IgD-negative memory B cell (primary cell): ENCODE data around the gene SCLT1. TPM values are rescaled to one million over a fixed set of nuclear protein-coding genes. Genes with fewer than 3 reads are reported as not detected.

ENCODE experiments used
- H3K27ac Mint-ChIP-seq, 3 donors: one replicate each; pipeline ENCODE4 v1.8.0; 2020 to 2022; ENCODE audit warnings: mild to moderate bottlenecking in 3 of 3, mixed read lengths in 3 of 3, moderate library complexity in 1 of 3
- H3K27me3 Mint-ChIP-seq: one replicate; pipeline ENCODE4 v1.8.0; 2021; ENCODE audit warnings: mixed read lengths
- H3K36me3 Mint-ChIP-seq: one replicate; pipeline ENCODE4 v1.8.0; 2020; ENCODE audit warnings: mild to moderate bottlenecking, mixed read lengths
- H3K4me1 Mint-ChIP-seq, 3 donors: one replicate each; pipeline ENCODE4 v1.8.0; 2020 to 2022; ENCODE audit warnings: mixed read lengths in 3 of 3, mild to moderate bottlenecking in 1 of 3
- H3K4me3 Mint-ChIP-seq, 4 donors: one replicate each; pipeline ENCODE4 v1.8.0; 2020 to 2022; ENCODE audit warnings: mild to moderate bottlenecking in 4 of 4, mixed read lengths in 4 of 4, moderate library complexity in 3 of 4
- H3K9me3 Mint-ChIP-seq, 3 donors: one replicate each; pipeline ENCODE4 v1.8.0; 2020 to 2021; ENCODE audit warnings: mixed read lengths in 3 of 3, mild to moderate bottlenecking in 1 of 3
- polyA plus RNA-seq: library from polyadenylated mRNA; unstranded; fragments of 300-500 nt; fragmentation: Illumina TruSeq; gene quantifications from one replicate; pipeline ENCODE4 v1.2.3, GENCODE V29; 2021

SCLT1 gene
- polyA plus RNA-seq, 1 donor from 2014 or later = 9.1 TPM

- H3K4me1 Mint-ChIP-seq = no peaks in the 10 kb centered on the region
- H3K9me3 Mint-ChIP-seq = no peaks in the 10 kb centered on the region
- H3K27me3 Mint-ChIP-seq = no peaks in the 10 kb centered on the region
- H3K4me3 Mint-ChIP-seq = no peak overlapping the region
- H3K36me3 Mint-ChIP-seq = peaks cover 5% of the 10 kb centered on the region
- H3K27ac Mint-ChIP-seq = no peak overlapping the region
Measured at GRCh38 chr4:128908735-128909134, 184.6 kb downstream of the SCLT1 start.

GRCh38 chr4:128907981-128908380 lies 185.4 kb downstream of the SCLT1 start:
- no peak overlapping the region for H3K27ac Mint-ChIP-seq
- no peaks in the 10 kb centered on the region for H3K27me3 Mint-ChIP-seq
- H3K9me3 Mint-ChIP-seq = no peaks in the 10 kb centered on the region
- no peaks in the 10 kb centered on the region for H3K4me1 Mint-ChIP-seq
- peaks cover 5% of the 10 kb centered on the region for H3K36me3 Mint-ChIP-seq
- H3K4me3 Mint-ChIP-seq = no peak overlapping the region

- Mint-ChIP-seq H3K36me3 (peaks cover 10% of the 10 kb centered on the region), H3K4me1 (no peaks in the 10 kb centered on the region)
Measured at GRCh38 chr4:128906581-128906980, 186.8 kb downstream of the SCLT1 start.

GRCh38 chr4:128904821-128905220 lies 188.5 kb downstream of the SCLT1 start:
- H3K4me1 Mint-ChIP-seq = no peaks in the 10 kb centered on the region
- no peak overlapping the region for H3K27ac Mint-ChIP-seq
- no peak overlapping the region for H3K4me3 Mint-ChIP-seq
- H3K9me3 Mint-ChIP-seq = no peaks in the 10 kb centered on the region
- H3K27me3 Mint-ChIP-seq = no peaks in the 10 kb centered on the region
- peaks cover 12% of the 10 kb centered on the region for H3K36me3 Mint-ChIP-seq

More at GRCh38 chr4:128906581-128906980, 186.8 kb downstream of the SCLT1 start:
- H3K27me3 Mint-ChIP-seq = no peaks in the 10 kb centered on the region
- H3K4me3 Mint-ChIP-seq = no peak overlapping the region
- peak overlapping the region in 1 of 3 donors; percentile 8 for H3K27ac Mint-ChIP-seq
- no peaks in the 10 kb centered on the region for H3K9me3 Mint-ChIP-seq

- Mint-ChIP-seq H3K9me3 (no peaks in the 10 kb centered on the region), H3K27me3 (no peaks in the 10 kb centered on the region), H3K36me3 (no peaks in the 10 kb centered on the region), H3K4me3 (no peak overlapping the region), H3K4me1 (no peaks in the 10 kb centered on the region), H3K27ac (no peak overlapping the region)
Measured at GRCh38 chr4:128880662-128881061, 212.7 kb downstream of the SCLT1 start.

- H3K4me3 Mint-ChIP-seq = no peak overlapping the region
- no peaks in the 10 kb centered on the region for H3K36me3 Mint-ChIP-seq
- H3K27me3 Mint-ChIP-seq = no peaks in the 10 kb centered on the region
- H3K4me1 Mint-ChIP-seq = no peaks in the 10 kb centered on the region
- no peak overlapping the region for H3K27ac Mint-ChIP-seq
- no peaks in the 10 kb centered on the region for H3K9me3 Mint-ChIP-seq
Measured at GRCh38 chr4:128879971-128880370, 213.4 kb downstream of the SCLT1 start.

- no peaks in the 10 kb centered on the region for H3K27me3 Mint-ChIP-seq
- peak overlapping the region in 1 of 3 donors; percentile 17 for H3K27ac Mint-ChIP-seq
- H3K4me1 Mint-ChIP-seq = no peaks in the 10 kb centered on the region
- H3K9me3 Mint-ChIP-seq = no peaks in the 10 kb centered on the region
- no peaks in the 10 kb centered on the region for H3K36me3 Mint-ChIP-seq
- H3K4me3 Mint-ChIP-seq = no peak overlapping the region
Measured at GRCh38 chr4:128879283-128879682, 214.1 kb downstream of the SCLT1 start.

GRCh38 chr4:128877934-128878333 lies 215.4 kb downstream of the SCLT1 start:
- Mint-ChIP-seq H3K27me3 (no peaks in the 10 kb centered on the region), H3K9me3 (no peaks in the 10 kb centered on the region), H3K27ac (no peak overlapping the region), H3K4me3 (no peak overlapping the region), H3K36me3 (no peaks in the 10 kb centered on the region), H3K4me1 (no peaks in the 10 kb centered on the region)

- Mint-ChIP-seq H3K4me3 (no peak overlapping the region), H3K27me3 (no peaks in the 10 kb centered on the region), H3K36me3 (no peaks in the 10 kb centered on the region), H3K4me1 (no peaks in the 10 kb centered on the region), H3K27ac (peak overlapping the region in 1 of 3 donors; percentile 51), H3K9me3 (no peaks in the 10 kb centered on the region)
Measured at GRCh38 chr4:128876200-128876599, 217.1 kb downstream of the SCLT1 start.

- H3K4me1 Mint-ChIP-seq = peaks cover 0 to under 1% (median 0%) of the 10 kb centered on the region in 3 donors
- H3K27ac Mint-ChIP-seq = no peak overlapping the region
- H3K9me3 Mint-ChIP-seq = no peaks in the 10 kb centered on the region
- no peaks in the 10 kb centered on the region for H3K27me3 Mint-ChIP-seq
- no peak overlapping the region for H3K4me3 Mint-ChIP-seq
- peaks cover 4% of the 10 kb centered on the region for H3K36me3 Mint-ChIP-seq
Measured at GRCh38 chr4:128871948-128872347, 221.4 kb downstream of the SCLT1 start.

- Mint-ChIP-seq H3K4me1 (peaks cover 7 to 11% (median 8%) of the 10 kb centered on the region in 3 donors), H3K9me3 (no peaks in the 10 kb centered on the region), H3K36me3 (peaks cover 5% of the 10 kb centered on the region), H3K4me3 (no peak overlapping the region), H3K27me3 (no peaks in the 10 kb centered on the region), H3K27ac (no peak overlapping the region)
Measured at GRCh38 chr4:128869776-128870509, 223.4 kb downstream of the SCLT1 start.

- peaks cover 5% of the 10 kb centered on the region for H3K36me3 Mint-ChIP-seq
Measured at GRCh38 chr4:128868758-128869157, 224.6 kb downstream of the SCLT1 start.

GRCh38 chr4:128866691-128867090 lies 226.6 kb downstream of the SCLT1 start:
- Mint-ChIP-seq H3K27ac (no peak overlapping the region), H3K27me3 (no peaks in the 10 kb centered on the region), H3K4me1 (peaks cover 11 to 25% (median 22%) of the 10 kb centered on the region in 3 donors), H3K9me3 (no peaks in the 10 kb centered on the region), H3K4me3 (no peak overlapping the region), H3K36me3 (peaks cover 8% of the 10 kb centered on the region)

More at GRCh38 chr4:128868758-128869157, 224.6 kb downstream of the SCLT1 start:
- Mint-ChIP-seq H3K4me3 (no peak overlapping the region), H3K9me3 (no peaks in the 10 kb centered on the region), H3K27me3 (no peaks in the 10 kb centered on the region), H3K27ac (no peak overlapping the region), H3K4me1 (peaks cover 7 to 12% (median 8%) of the 10 kb centered on the region in 3 donors)

GRCh38 chr4:128866269-128866668 lies 227.1 kb downstream of the SCLT1 start:
- Mint-ChIP-seq H3K27ac (no peak overlapping the region), H3K36me3 (peaks cover 8% of the 10 kb centered on the region), H3K9me3 (no peaks in the 10 kb centered on the region), H3K27me3 (no peaks in the 10 kb centered on the region), H3K4me1 (peaks cover 13 to 28% (median 24%) of the 10 kb centered on the region in 3 donors), H3K4me3 (no peak overlapping the region)

GRCh38 chr4:128865132-128865531 lies 228.2 kb downstream of the SCLT1 start:
- H3K27me3 Mint-ChIP-seq = no peaks in the 10 kb centered on the region
- H3K4me1 Mint-ChIP-seq = peaks cover 13 to 28% (median 24%) of the 10 kb centered on the region in 3 donors
- peaks cover 8% of the 10 kb centered on the region for H3K36me3 Mint-ChIP-seq
- no peaks in the 10 kb centered on the region for H3K9me3 Mint-ChIP-seq
- H3K27ac Mint-ChIP-seq = peak overlapping the region in 1 of 3 donors; percentile 20
- no peak overlapping the region for H3K4me3 Mint-ChIP-seq
